ENCODE results near the gene SLC26A1. TPM values are rescaled to one million over a fixed set of nuclear protein-coding genes. Genes with fewer than 3 reads are reported as not detected.

The SLC26A1 gene
- total RNA-seq, 2 experiments from 2014 or later: 0.30 TPM; not detected in 1

GRCh38 chr4:996030-996996 lies 3.1 kb upstream of the SLC26A1 start:
- no peak overlapping the region for H3K27ac ChIP-seq (ENCODE audit: low read depth, low read length, poor library complexity, severe bottlenecking)
- DNase-seq (ENCODE audit: low spot score): no peak

DNA sequence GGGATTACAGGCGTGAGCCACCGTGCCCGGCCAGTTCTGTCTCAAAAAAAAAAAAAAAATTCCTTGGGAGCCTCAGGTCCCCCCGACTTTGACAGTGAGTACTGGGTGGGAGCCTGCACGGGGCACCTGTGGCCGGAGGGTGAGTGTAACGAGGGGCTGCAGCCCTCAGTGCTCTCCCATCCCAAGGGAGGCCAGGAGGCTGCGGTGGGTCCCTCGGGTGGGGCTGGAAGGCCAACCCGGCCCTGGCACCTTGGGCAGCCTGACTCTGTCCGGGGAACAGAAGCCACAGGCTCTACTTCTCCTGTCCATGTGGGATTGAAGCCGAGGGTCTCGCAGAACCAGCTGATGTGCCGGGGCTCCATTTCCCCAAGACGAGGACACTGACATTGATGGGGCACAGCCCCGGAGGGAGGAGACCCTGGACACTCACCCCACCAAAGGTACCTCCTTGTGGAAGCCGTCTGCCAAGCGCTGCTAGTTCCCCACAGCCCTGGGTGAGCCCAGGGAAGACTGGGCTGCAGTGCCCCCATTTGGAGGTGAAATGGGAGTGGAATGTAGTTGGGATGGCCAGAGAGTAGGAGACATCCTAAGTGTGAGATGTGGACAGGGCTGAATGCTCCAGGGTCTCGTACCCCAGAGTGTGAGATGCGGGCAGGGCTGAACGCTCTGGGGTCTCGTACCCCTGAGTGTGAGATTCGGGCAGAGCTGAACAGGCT lies 2.3 kb upstream of the SLC26A1 start:
- no peaks in the 10 kb centered on the region for H3K79me2 ChIP-seq (ENCODE audit: insufficient read depth, low read depth, low read length)
- H2AFZ ChIP-seq (ENCODE audit: low read length): no peak overlapping the region
- POLR2A ChIA-PET: interaction anchor here (0.5 kb wide), 1 partner anchor 180 kb away, joined by 4 read pairs; no protein-coding TSS in a partner anchor
- intact Hi-C loops (cut with micrococcal nuclease; ENCODE audit: unreplicated experiment): no loop called here
- TF ChIP-seq, protein P1, sequence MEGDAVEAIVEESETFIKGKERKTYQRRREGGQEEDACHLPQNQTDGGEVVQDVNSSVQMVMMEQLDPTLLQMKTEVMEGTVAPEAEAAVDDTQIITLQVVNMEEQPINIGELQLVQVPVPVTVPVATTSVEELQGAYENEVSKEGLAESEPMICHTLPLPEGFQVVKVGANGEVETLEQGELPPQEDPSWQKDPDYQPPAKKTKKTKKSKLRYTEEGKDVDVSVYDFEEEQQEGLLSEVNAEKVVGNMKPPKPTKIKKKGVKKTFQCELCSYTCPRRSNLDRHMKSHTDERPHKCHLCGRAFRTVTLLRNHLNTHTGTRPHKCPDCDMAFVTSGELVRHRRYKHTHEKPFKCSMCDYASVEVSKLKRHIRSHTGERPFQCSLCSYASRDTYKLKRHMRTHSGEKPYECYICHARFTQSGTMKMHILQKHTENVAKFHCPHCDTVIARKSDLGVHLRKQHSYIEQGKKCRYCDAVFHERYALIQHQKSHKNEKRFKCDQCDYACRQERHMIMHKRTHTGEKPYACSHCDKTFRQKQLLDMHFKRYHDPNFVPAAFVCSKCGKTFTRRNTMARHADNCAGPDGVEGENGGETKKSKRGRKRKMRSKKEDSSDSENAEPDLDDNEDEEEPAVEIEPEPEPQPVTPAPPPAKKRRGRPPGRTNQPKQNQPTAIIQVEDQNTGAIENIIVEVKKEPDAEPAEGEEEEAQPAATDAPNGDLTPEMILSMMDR (conservative IDR thresholded peaks at IDR 0.05; ENCODE audit: low read length): no peak
- TF ChIP-seq EZH2phosphoT487 (IDR thresholded peaks at IDR 0.05; ENCODE audit: borderline replicate concordance, low read depth, low read length): no peak
- H3K4me1 ChIP-seq (ENCODE audit: insufficient read depth, low read length, poor library complexity, severe bottlenecking): no peaks in the 10 kb centered on the region
- H3K27ac ChIP-seq (ENCODE audit: low read depth, low read length, poor library complexity, severe bottlenecking): no peak overlapping the region
- H3K4me2 ChIP-seq (ENCODE audit: low read length): no peak overlapping the region
- no peaks in the 10 kb centered on the region for H3K36me3 ChIP-seq (ENCODE audit: insufficient read depth, low read length)
- no peaks in the 10 kb centered on the region for H3K9me2 ChIP-seq (ENCODE audit: insufficient read depth, low read length)
- H3K9me3 ChIP-seq (ENCODE audit: low read length): no peaks in the 10 kb centered on the region
- no peaks in the 10 kb centered on the region for H4K20me1 ChIP-seq (ENCODE audit: insufficient read depth, low read length)
- no TSS peak for BruUV-seq (replicated peaks)
- no peak for DNase-seq (ENCODE audit: low spot score)
- CTCF ChIA-PET (ENCODE audit: unreplicated experiment): no interaction called here
- H3K4me3 ChIP-seq (ENCODE audit: low read depth, low read length, poor library complexity, severe bottlenecking): no peak overlapping the region

More at GRCh38 chr4:996030-996996, 3.1 kb upstream of the SLC26A1 start:
- Histone ChIP-seq H2AFZ (ENCODE audit: low read length) (no peak overlapping the region), H3K9me3 (ENCODE audit: low read length) (no peaks in the 10 kb centered on the region), H3K4me2 (ENCODE audit: low read length) (no peak overlapping the region), H3K36me3 (ENCODE audit: insufficient read depth, low read length) (no peaks in the 10 kb centered on the region), H3K9me2 (ENCODE audit: insufficient read depth, low read length) (no peaks in the 10 kb centered on the region), H4K20me1 (ENCODE audit: insufficient read depth, low read length) (no peaks in the 10 kb centered on the region), H3K4me3 (ENCODE audit: low read depth, low read length, poor library complexity, severe bottlenecking) (no peak overlapping the region), H3K79me2 (ENCODE audit: insufficient read depth, low read depth, low read length) (no peaks in the 10 kb centered on the region), H3K4me1 (ENCODE audit: insufficient read depth, low read length, poor library complexity, severe bottlenecking) (no peaks in the 10 kb centered on the region)
- BruUV-seq (replicated peaks): no TSS peak
- intact Hi-C loops (cut with micrococcal nuclease; ENCODE audit: unreplicated experiment): no loop called here
- CTCF ChIA-PET (ENCODE audit: unreplicated experiment): no interaction called here
- no peak for TF ChIP-seq EZH2phosphoT487 (IDR thresholded peaks at IDR 0.05; ENCODE audit: borderline replicate concordance, low read depth, low read length)
- TF ChIP-seq, protein P1 (conservative IDR thresholded peaks at IDR 0.05; ENCODE audit: low read length): no peak
- POLR2A ChIA-PET: interaction anchor here (0.5 kb wide), 1 partner anchor 181 kb away, joined by 4 read pairs; no protein-coding TSS in a partner anchor

Measured in OCI-LY7 (cell line).